T-helper 22 cell (primary cell): ENCODE data around the gene SPTY2D1.
"Not testable (repeated sequence)": the region's sequence is repeated elsewhere in the genome, so short reads cannot be mapped to it uniquely, and the experiment has no call there.

ENCODE experiments used
- DNase-seq: peaks from one replicate; pipeline ENCODE4 v3.0.0-alpha.2; 2020; ENCODE audit warnings: low read depth

Gene SPTY2D1

GRCh38 chr11:18617688-18618341, 16.3 kb downstream of the SPTY2D1 start:
- peak; percentile 12 for DNase-seq

GRCh38 chr11:18615628-18616392, 18.3 kb downstream of the SPTY2D1 start:
- no peak for DNase-seq

GRCh38 chr11:18614667-18615066, 19.5 kb downstream of the SPTY2D1 start:
- no peak for DNase-seq

GRCh38 chr11:18612394-18612793, 21.7 kb downstream of the SPTY2D1 start:
- no peak for DNase-seq

- no peak for DNase-seq
Observed at GRCh38 chr11:18611196-18611595, 22.9 kb downstream of the SPTY2D1 start.

GRCh38 chr11:18608376-18608775, 25.8 kb downstream of the SPTY2D1 start:
- no peak for DNase-seq

- DNase-seq: no peak
Observed at GRCh38 chr11:18600915-18601569, 33.1 kb downstream of the SPTY2D1 start.

GRCh38 chr11:18599739-18600230, 34.4 kb downstream of the SPTY2D1 start, which contains the start of gene MISFA:
Gene MISFA (plus strand): TSS chr11:18599789. CDS start chr11:18599929, 140 bp downstream.
- no peak for DNase-seq

- no peak for DNase-seq
Observed at GRCh38 chr11:18594999-18595749, 39.0 kb downstream of the SPTY2D1 start.

GRCh38 chr11:18594088-18594487, 40.1 kb downstream of the SPTY2D1 start:
- not testable (repeated sequence) for DNase-seq

GRCh38 chr11:18590571-18590970, 43.6 kb downstream of the SPTY2D1 start:
- DNase-seq: no peak

GRCh38 chr11:18588297-18589252, 45.6 kb downstream of the SPTY2D1 start, which contains the start of gene UEVLD:
Gene UEVLD (minus strand): TSS chr11:18588734. CDS start chr11:18588654, 80 bp downstream.
- DNase-seq: peak; percentile 51

GRCh38 chr11:18581825-18582224, 52.3 kb downstream of the SPTY2D1 start:
- DNase-seq: no peak

GRCh38 chr11:18580113-18580766, 53.9 kb downstream of the SPTY2D1 start:
- DNase-seq: no peak

- DNase-seq: no peak
Observed at GRCh38 chr11:18578975-18579598, 55.1 kb downstream of the SPTY2D1 start.

- no peak for DNase-seq
Observed at GRCh38 chr11:18575361-18575760, 58.8 kb downstream of the SPTY2D1 start.

- no peak for DNase-seq
Observed at GRCh38 chr11:18567081-18567480, 67.1 kb downstream of the SPTY2D1 start.

- DNase-seq: no peak
Observed at GRCh38 chr11:18566406-18566805, 67.7 kb downstream of the SPTY2D1 start.

- no peak for DNase-seq
Observed at GRCh38 chr11:18564149-18564548, 70.0 kb downstream of the SPTY2D1 start.
